GM12878 (cell line): Measurements from ENCODE around the gene COG4. TPM values are rescaled to one million over a fixed set of nuclear protein-coding genes. Genes with fewer than 3 reads are reported as not detected.

Experiments used
- CBX3 ChIP-seq: fragments of 200-600 bp; sonication (generic); IDR thresholded peaks from 2 replicates; pipeline ENCODE4 v1.6.1; 2016; ENCODE audit warnings: low read depth, borderline replicate concordance
- CHD2 ChIP-seq: IDR thresholded peaks from 2 replicates; pipeline ENCODE4 v1.6.1; 2011; ENCODE audit warnings: low read depth, low read length, improper control_type of control experiment, borderline replicate concordance
- EP300 ChIP-seq, 2 experiments: fragments of 150-350 bp in 1 of 2; IDR thresholded peaks; 2 replicates each; pipeline ENCODE4 v1.6.1; 2011 to 2012; ENCODE audit warnings: low read depth in 2 of 2, low read length in 2 of 2, borderline replicate concordance in 1 of 2, improper control_type of control experiment in 1 of 2, inconsistent platforms in 1 of 2; ENCODE audit not compliant: control insufficient read depth in 1 of 2
- GATAD2B ChIP-seq: fragments of 450-650 bp; conservative IDR thresholded peaks from 2 replicates; pipeline ENCODE4 v1.6.1; 2017; ENCODE audit warnings: low read depth, mild to moderate bottlenecking, moderate library complexity
- IKZF1 ChIP-seq: fragments of 450-650 bp; conservative IDR thresholded peaks from 2 replicates; pipeline ENCODE4 v1.6.1; 2017; ENCODE audit warnings: antibody characterized with exemption, mild to moderate bottlenecking
- MAX ChIP-seq: IDR thresholded peaks from 2 replicates; pipeline ENCODE4 v1.6.1; 2012; ENCODE audit warnings: low read depth, low read length, improper control_type of control experiment
- MLLT1 ChIP-seq: fragments of 450-650 bp; IDR thresholded peaks from 2 replicates; pipeline ENCODE4 v1.6.1; 2016; ENCODE audit warnings: mild to moderate bottlenecking
- POU2F2 ChIP-seq: IDR thresholded peaks from 3 replicates; pipeline ENCODE4 v1.6.1; 2011; ENCODE audit warnings: low read depth, mild to moderate bottlenecking, low read length, borderline replicate concordance
- RAD21 ChIP-seq: IDR thresholded peaks from 2 replicates; pipeline ENCODE4 v1.6.1; 2011; ENCODE audit warnings: mild to moderate bottlenecking, low read depth, low read length, moderate library complexity; ENCODE audit not compliant: insufficient read depth
- RCOR1 ChIP-seq: conservative IDR thresholded peaks from 2 replicates; pipeline ENCODE4 v1.6.1; 2012; ENCODE audit warnings: low read depth, low read length, improper control_type of control experiment
- RELB ChIP-seq: fragments of 450-650 bp; IDR thresholded peaks from 2 replicates; pipeline ENCODE4 v1.6.1; 2017; ENCODE audit warnings: low read depth, mild to moderate bottlenecking, moderate library complexity
- SMAD1 ChIP-seq: fragments of 450-650 bp; IDR thresholded peaks from 2 replicates; pipeline ENCODE4 v1.6.1; 2018; ENCODE audit warnings: mild to moderate bottlenecking, low read depth; ENCODE audit not compliant: partially characterized antibody
- SREBF1 ChIP-seq: IDR thresholded peaks from 2 replicates; pipeline ENCODE4 v1.6.1; 2012; ENCODE audit warnings: mild to moderate bottlenecking, low read length
- TBL1XR1 ChIP-seq: IDR thresholded peaks from 2 replicates; pipeline ENCODE4 v1.6.1; 2012; ENCODE audit warnings: low read depth, low read length, improper control_type of control experiment
- YY1 ChIP-seq: IDR thresholded peaks from 2 replicates; pipeline ENCODE4 v1.6.1; 2011; ENCODE audit warnings: low read depth, mild to moderate bottlenecking, low read length
- ZNF217 ChIP-seq: fragments of 450-650 bp; IDR thresholded peaks from 2 replicates; pipeline ENCODE4 v1.6.1; 2017; ENCODE audit warnings: antibody characterized with exemption, mild to moderate bottlenecking
- polyA plus RNA-seq, 11 experiments: library from polyadenylated mRNA; depleted of rRNA in 4 of 11; unstranded in 6 of 11; stranded (reverse) in 5 of 11; fragments of >200 nt; fragmentation: Nextera tagmentation in 4 of 11; fragmentation: Illumina TruSeq in 1 of 11; extraction: Ambion mirVana in 4 of 11; extraction: Trizol in 1 of 11; gene quantifications; 1 replicate in 1 of 11; 2 replicates in 10 of 11; pipeline versions ENCODE4 v1.2.1 to v1.2.3, GENCODE V29; 2011 to 2016; ENCODE audit warnings: inconsistent platforms in 2 of 11, missing spikeins in 2 of 11, low read depth in 1 of 11
- total RNA-seq, 4 experiments: library from RNA; depleted of rRNA in 3 of 4; stranded (reverse); fragments of >200 nt in 3 of 4; fragmentation: Illumina TruSeq in 1 of 4; extraction: Trizol in 1 of 4; gene quantifications; 2 replicates each; pipeline versions ENCODE4 v1.2.1 to v1.2.3, GENCODE V29; 2013 to 2021
- TF ChIP-seq, protein P1 (sequence below): IDR thresholded peaks from 2 replicates; pipeline ENCODE4 v1.6.1; 2012; ENCODE audit warnings: low read length, inconsistent platforms
- TF ChIP-seq, protein P2 (sequence below): fragments of 450-650 bp; IDR thresholded peaks from 2 replicates; pipeline ENCODE4 v1.6.1; 2016; ENCODE audit warnings: mild to moderate bottlenecking
- TF ChIP-seq, protein P3 (sequence below): IDR thresholded peaks from 2 replicates; pipeline ENCODE4 v1.6.1; 2012; ENCODE audit warnings: mild to moderate bottlenecking, low read depth, low read length

COG4 gene
- total and polyA plus RNA-seq, 10 of the 15 experiments (the other 5 are each of a cell fraction or from before 2014, with no cell fraction given) = 7.0 to 57.7 (median 33.0) TPM

GRCh38 chr16:70430667-70431536 lies 92.5 kb downstream of the COG4 start (continued):
- TF ChIP-seq CBX3 (no peak), TBL1XR1 (peak; percentile 97), GATAD2B (peak; percentile 96), CHD2 (peak; percentile 80; the same call in 1 of the 2 replicates), IKZF1 (peak; percentile 98), SREBF1 (peak; percentile 17; the same call in 1 of the 2 replicates), POU2F2 (peak; percentile 71; the same call in 2 of the 3 replicates), YY1 (peak; percentile 92), RELB (peak; percentile 99), SMAD1 (peak; percentile 66), EP300 (IDR thresholded peaks at IDR 0.05; ENCODE audit: borderline replicate concordance in 1 of 2, control insufficient read depth in 1 of 2, low read depth in 2 of 2, low read length in 2 of 2) (peak; percentile 88 to 94), MLLT1 (0 out of 2 replicates have a peak, but pooled peaks have one; percentile 60), MAX (no peak), ZNF217 (no peak), RAD21 (peak; percentile 23; the same call in 1 of the 2 replicates), RCOR1 (no peak)
- TF ChIP-seq, protein P1, sequence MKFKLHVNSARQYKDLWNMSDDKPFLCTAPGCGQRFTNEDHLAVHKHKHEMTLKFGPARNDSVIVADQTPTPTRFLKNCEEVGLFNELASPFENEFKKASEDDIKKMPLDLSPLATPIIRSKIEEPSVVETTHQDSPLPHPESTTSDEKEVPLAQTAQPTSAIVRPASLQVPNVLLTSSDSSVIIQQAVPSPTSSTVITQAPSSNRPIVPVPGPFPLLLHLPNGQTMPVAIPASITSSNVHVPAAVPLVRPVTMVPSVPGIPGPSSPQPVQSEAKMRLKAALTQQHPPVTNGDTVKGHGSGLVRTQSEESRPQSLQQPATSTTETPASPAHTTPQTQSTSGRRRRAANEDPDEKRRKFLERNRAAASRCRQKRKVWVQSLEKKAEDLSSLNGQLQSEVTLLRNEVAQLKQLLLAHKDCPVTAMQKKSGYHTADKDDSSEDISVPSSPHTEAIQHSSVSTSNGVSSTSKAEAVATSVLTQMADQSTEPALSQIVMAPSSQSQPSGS = no peak
- TF ChIP-seq, protein P2, sequence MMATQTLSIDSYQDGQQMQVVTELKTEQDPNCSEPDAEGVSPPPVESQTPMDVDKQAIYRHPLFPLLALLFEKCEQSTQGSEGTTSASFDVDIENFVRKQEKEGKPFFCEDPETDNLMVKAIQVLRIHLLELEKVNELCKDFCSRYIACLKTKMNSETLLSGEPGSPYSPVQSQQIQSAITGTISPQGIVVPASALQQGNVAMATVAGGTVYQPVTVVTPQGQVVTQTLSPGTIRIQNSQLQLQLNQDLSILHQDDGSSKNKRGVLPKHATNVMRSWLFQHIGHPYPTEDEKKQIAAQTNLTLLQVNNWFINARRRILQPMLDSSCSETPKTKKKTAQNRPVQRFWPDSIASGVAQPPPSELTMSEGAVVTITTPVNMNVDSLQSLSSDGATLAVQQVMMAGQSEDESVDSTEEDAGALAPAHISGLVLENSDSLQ = peak; percentile 27; the same call in 1 of the 2 replicates
- TF ChIP-seq, protein P3, sequence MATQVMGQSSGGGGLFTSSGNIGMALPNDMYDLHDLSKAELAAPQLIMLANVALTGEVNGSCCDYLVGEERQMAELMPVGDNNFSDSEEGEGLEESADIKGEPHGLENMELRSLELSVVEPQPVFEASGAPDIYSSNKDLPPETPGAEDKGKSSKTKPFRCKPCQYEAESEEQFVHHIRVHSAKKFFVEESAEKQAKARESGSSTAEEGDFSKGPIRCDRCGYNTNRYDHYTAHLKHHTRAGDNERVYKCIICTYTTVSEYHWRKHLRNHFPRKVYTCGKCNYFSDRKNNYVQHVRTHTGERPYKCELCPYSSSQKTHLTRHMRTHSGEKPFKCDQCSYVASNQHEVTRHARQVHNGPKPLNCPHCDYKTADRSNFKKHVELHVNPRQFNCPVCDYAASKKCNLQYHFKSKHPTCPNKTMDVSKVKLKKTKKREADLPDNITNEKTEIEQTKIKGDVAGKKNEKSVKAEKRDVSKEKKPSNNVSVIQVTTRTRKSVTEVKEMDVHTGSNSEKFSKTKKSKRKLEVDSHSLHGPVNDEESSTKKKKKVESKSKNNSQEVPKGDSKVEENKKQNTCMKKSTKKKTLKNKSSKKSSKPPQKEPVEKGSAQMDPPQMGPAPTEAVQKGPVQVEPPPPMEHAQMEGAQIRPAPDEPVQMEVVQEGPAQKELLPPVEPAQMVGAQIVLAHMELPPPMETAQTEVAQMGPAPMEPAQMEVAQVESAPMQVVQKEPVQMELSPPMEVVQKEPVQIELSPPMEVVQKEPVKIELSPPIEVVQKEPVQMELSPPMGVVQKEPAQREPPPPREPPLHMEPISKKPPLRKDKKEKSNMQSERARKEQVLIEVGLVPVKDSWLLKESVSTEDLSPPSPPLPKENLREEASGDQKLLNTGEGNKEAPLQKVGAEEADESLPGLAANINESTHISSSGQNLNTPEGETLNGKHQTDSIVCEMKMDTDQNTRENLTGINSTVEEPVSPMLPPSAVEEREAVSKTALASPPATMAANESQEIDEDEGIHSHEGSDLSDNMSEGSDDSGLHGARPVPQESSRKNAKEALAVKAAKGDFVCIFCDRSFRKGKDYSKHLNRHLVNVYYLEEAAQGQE = no peak; the same call in 1 of the 2 replicates
